Panc1 (cell line): Measurements from ENCODE around the gene MAMDC2. TPM values are rescaled to one million over a fixed set of nuclear protein-coding genes. Genes with fewer than 3 reads are reported as not detected.

ENCODE experiments used
- ATAC-seq: fragments of 200-7000 bp; cut with Tn5 transposase; 2 replicates; pipeline ENCODE4 v1.9.1; 2020; ENCODE audit warnings: mild to moderate bottlenecking, moderate library complexity
- BruUV-seq: library from RNA; stranded (reverse); fragments of 400-500 nt; replicated peaks from 2 replicates; lab custom pipeline; 2021; lab: Mats Ljungman, UMichigan
- CTCF ChIA-PET: fragments of 300-600 bp; sonication (Branson Sonifier 250); formaldehyde crosslinking; loops from one replicate; lab custom pipeline; 2022; ENCODE audit warnings: antibody characterized with exemption; lab: Charles Lee
- POLR2A ChIA-PET: fragments of 300-600 bp; sonication (Branson Sonifier 250); formaldehyde crosslinking; loops from one replicate; lab custom pipeline; 2022; ENCODE audit warnings: antibody characterized with exemption; lab: Charles Lee
- DNase-seq: peaks from one replicate; pipeline ENCODE4 v3.0.0-alpha.2; 2010; ENCODE audit warnings: low read depth, low spot score
- H3K27ac ChIP-seq: 2 replicates; pipeline ENCODE4 v1.5.1; 2011; ENCODE audit warnings: mild to moderate bottlenecking, low read length, inconsistent platforms
- H3K27me3 ChIP-seq: fragments of 200-500 bp; sonication (Bioruptor generic); 2 replicates; pipeline ENCODE4 v1.6.0; 2014; ENCODE audit warnings: low read length, inconsistent platforms; ENCODE audit not compliant: control insufficient read depth, insufficient read depth
- H3K36me3 ChIP-seq: fragments of 200-500 bp; sonication (Bioruptor generic); 2 replicates; pipeline ENCODE4 v1.5.1; 2014; ENCODE audit warnings: inconsistent platforms, mild to moderate bottlenecking, low read length, moderate library complexity; ENCODE audit not compliant: control insufficient read depth, insufficient read depth
- H3K4me1 ChIP-seq: 2 replicates; pipeline ENCODE4 v1.5.1; 2011; ENCODE audit warnings: inconsistent platforms, mild to moderate bottlenecking, low read length, moderate library complexity; ENCODE audit not compliant: control insufficient read depth, insufficient read depth
- H3K4me3 ChIP-seq, 2 experiments: 2 replicates each; pipeline ENCODE4 v1.5.1; 2011 to 2012; ENCODE audit warnings: low read depth in 2 of 2, low read length in 2 of 2, mild to moderate bottlenecking in 2 of 2, inconsistent platforms in 1 of 2, moderate library complexity in 1 of 2
- H3K9me3 ChIP-seq: fragments of 200-500 bp; sonication (Bioruptor generic); 2 replicates; pipeline ENCODE4 v1.5.1; 2014; ENCODE audit warnings: low read depth, mild to moderate bottlenecking, inconsistent platforms, low read length, moderate library complexity; ENCODE audit not compliant: control insufficient read depth, insufficient read depth
- POLR2AphosphoS5 ChIP-seq: IDR thresholded peaks from 2 replicates; pipeline ENCODE4 v1.6.1; 2012; ENCODE audit warnings: mild to moderate bottlenecking, low read depth, low read length, moderate library complexity
- SIN3A ChIP-seq: IDR thresholded peaks from 2 replicates; pipeline ENCODE4 v1.6.1; 2012; ENCODE audit warnings: low read depth, mild to moderate bottlenecking, low read length, moderate library complexity, borderline replicate concordance; ENCODE audit not compliant: insufficient read depth
- TCF7L2 ChIP-seq: IDR thresholded peaks from 2 replicates; pipeline ENCODE4 v1.6.1; 2011; ENCODE audit warnings: mild to moderate bottlenecking, low read depth, low read length, inconsistent platforms
- in situ Hi-C: cut with HindIII; loops from 2 replicates; pipeline ENCODE4 v1.10.0; 2016; ENCODE audit warnings: low sequenced_read_pairs, low pct_unique_long_range_greater_than_20kb
- intact Hi-C: fragments of 100-400 bp; cut with micrococcal nuclease; formaldehyde crosslinking; loops from one replicate; pipeline ENCODE4 v1.10.0; 2022; ENCODE audit not compliant: unreplicated experiment
- total RNA-seq: library from RNA; stranded (reverse); gene quantifications from one replicate; pipeline ENCODE4 v1.2.1, GENCODE V29; 2021; ENCODE audit not compliant: unreplicated experiment
- TF ChIP-seq, protein P1 (sequence below), 2 experiments: IDR thresholded peaks; 2 replicates each; pipeline ENCODE4 v1.6.1; 2011 to 2012; ENCODE audit warnings: low read depth in 2 of 2, control low read depth in 1 of 2, low read length in 1 of 2, mild to moderate bottlenecking in 1 of 2, moderate library complexity in 1 of 2; ENCODE audit not compliant: insufficient read depth in 1 of 2
- TF ChIP-seq, protein P2 (sequence below): fragments of 450-650 bp; IDR thresholded peaks from 2 replicates; pipeline ENCODE4 v1.5.1; 2017; ENCODE audit warnings: mild to moderate bottlenecking

MAMDC2 gene
- total RNA-seq, 1 experiment from 2014 or later, result 1.5 TPM

DNA sequence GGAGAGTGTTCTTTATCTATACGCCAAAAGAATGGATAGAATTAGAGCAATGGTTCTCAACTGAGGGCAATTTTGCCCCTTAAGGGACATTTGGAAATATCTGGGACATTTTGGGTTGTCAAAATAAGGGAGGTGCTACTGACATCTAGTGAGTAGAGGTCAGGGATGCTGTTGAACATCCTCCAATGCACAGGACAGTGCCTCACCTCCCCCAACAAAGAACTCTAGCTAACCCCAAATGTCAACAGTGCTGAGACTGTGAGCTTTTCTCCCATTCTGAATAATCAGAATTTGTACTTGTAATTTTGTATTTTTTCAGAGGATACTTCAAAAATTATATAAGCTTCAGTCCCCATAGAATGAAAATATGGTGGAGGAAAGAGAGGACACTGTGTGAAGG lies 206.6 kb downstream of the MAMDC2 start:
- Histone ChIP-seq H3K4me3 (no peak overlapping the region), H3K36me3 (no peaks in the 10 kb centered on the region), H3K4me1 (no peaks in the 10 kb centered on the region), H3K9me3 (no peaks in the 10 kb centered on the region), H3K27ac (no peak overlapping the region), H3K27me3 (no peaks in the 10 kb centered on the region)
- CTCF ChIA-PET, result no interaction called here
- no peak for DNase-seq
- TF ChIP-seq, protein P1, sequence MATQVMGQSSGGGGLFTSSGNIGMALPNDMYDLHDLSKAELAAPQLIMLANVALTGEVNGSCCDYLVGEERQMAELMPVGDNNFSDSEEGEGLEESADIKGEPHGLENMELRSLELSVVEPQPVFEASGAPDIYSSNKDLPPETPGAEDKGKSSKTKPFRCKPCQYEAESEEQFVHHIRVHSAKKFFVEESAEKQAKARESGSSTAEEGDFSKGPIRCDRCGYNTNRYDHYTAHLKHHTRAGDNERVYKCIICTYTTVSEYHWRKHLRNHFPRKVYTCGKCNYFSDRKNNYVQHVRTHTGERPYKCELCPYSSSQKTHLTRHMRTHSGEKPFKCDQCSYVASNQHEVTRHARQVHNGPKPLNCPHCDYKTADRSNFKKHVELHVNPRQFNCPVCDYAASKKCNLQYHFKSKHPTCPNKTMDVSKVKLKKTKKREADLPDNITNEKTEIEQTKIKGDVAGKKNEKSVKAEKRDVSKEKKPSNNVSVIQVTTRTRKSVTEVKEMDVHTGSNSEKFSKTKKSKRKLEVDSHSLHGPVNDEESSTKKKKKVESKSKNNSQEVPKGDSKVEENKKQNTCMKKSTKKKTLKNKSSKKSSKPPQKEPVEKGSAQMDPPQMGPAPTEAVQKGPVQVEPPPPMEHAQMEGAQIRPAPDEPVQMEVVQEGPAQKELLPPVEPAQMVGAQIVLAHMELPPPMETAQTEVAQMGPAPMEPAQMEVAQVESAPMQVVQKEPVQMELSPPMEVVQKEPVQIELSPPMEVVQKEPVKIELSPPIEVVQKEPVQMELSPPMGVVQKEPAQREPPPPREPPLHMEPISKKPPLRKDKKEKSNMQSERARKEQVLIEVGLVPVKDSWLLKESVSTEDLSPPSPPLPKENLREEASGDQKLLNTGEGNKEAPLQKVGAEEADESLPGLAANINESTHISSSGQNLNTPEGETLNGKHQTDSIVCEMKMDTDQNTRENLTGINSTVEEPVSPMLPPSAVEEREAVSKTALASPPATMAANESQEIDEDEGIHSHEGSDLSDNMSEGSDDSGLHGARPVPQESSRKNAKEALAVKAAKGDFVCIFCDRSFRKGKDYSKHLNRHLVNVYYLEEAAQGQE (IDR thresholded peaks at IDR 0.05; ENCODE audit: insufficient read depth in 1 of 2, low read depth in 2 of 2, low read length in 1 of 2), result no peak
- TF ChIP-seq SIN3A, result no peak
- TF ChIP-seq, protein P2, sequence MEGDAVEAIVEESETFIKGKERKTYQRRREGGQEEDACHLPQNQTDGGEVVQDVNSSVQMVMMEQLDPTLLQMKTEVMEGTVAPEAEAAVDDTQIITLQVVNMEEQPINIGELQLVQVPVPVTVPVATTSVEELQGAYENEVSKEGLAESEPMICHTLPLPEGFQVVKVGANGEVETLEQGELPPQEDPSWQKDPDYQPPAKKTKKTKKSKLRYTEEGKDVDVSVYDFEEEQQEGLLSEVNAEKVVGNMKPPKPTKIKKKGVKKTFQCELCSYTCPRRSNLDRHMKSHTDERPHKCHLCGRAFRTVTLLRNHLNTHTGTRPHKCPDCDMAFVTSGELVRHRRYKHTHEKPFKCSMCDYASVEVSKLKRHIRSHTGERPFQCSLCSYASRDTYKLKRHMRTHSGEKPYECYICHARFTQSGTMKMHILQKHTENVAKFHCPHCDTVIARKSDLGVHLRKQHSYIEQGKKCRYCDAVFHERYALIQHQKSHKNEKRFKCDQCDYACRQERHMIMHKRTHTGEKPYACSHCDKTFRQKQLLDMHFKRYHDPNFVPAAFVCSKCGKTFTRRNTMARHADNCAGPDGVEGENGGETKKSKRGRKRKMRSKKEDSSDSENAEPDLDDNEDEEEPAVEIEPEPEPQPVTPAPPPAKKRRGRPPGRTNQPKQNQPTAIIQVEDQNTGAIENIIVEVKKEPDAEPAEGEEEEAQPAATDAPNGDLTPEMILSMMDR, result no peak
- TF ChIP-seq POLR2AphosphoS5, result no peak
- no peak for TF ChIP-seq TCF7L2
- in situ Hi-C loops, result no loop called here
- no peak for ATAC-seq
- POLR2A ChIA-PET, result no interaction called here
- no TSS peak for BruUV-seq
- intact Hi-C loops, result no loop called here

DNA sequence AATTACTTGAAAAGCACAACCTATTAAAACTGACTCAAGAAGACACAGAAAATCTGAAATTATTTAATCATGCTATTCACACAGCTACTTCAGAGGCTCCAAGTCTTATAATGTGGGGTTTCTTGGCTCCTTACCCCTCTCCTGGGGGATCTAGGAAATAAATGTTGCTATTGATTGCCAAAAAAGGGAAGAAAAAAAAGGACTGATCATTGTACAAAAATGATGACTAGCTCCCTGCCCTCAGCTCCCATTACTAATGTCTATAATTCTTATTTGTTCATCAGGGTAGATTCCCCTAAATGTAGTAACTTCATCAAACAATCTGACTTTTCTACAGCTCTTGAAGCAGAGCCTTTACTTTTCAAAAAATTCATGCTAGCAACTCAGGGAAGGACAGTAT lies 211.8 kb downstream of the MAMDC2 start:
- POLR2A ChIA-PET, result no interaction called here
- no peaks in the 10 kb centered on the region for H3K27me3 ChIP-seq
- no peak for ATAC-seq
- H3K4me3 ChIP-seq, result peak overlapping the region in 1 of 2 experiments; percentile 38; a peak in 2 of 4 replicates
- in situ Hi-C loops (no loop called here), intact Hi-C loops (no loop called here)
- H3K9me3 ChIP-seq, result no peaks in the 10 kb centered on the region
- TF ChIP-seq SIN3A (no peak), TCF7L2 (no peak)
- TF ChIP-seq, protein P1 (IDR thresholded peaks at IDR 0.05; ENCODE audit: insufficient read depth in 1 of 2, low read depth in 2 of 2, low read length in 1 of 2), result no peak
- TF ChIP-seq, protein P2, result no peak
- no TSS peak for BruUV-seq
- CTCF ChIA-PET, result no interaction called here
- no peak for DNase-seq
- peaks cover 7% of the 10 kb centered on the region for H3K4me1 ChIP-seq
- H3K27ac ChIP-seq, result peak overlapping the region; percentile 48; the same call in 1 of the 2 replicates
- H3K36me3 ChIP-seq, result no peaks in the 10 kb centered on the region; the same call in 1 of the 2 replicates
